ENCODE results near the gene CCDC92B.
"Not testable (repeated sequence)": the region's sequence is repeated elsewhere in the genome, so short reads cannot be mapped to it uniquely, and the experiment has no call there.

The CCDC92B gene

GRCh38 chr17:2749058-2749783 lies at the start of gene CCDC92B:
TSS of gene CCDC92B (minus strand) at chr17:2749652. CDS start at chr17:2735145, 14,507 bp downstream.
- no peak for DNase-seq (ENCODE audit: low read depth)

GRCh38 chr17:2798678-2799077 lies 49.2 kb upstream of the CCDC92B start:
- DNase-seq (ENCODE audit: low read depth): no peak

- no peak for DNase-seq (ENCODE audit: low read depth)
These were observed 48.7 kb upstream of the CCDC92B start for GRCh38 chr17:2798188-2798587.

GRCh38 chr17:2797637-2798036 lies 48.2 kb upstream of the CCDC92B start:
- no peak for DNase-seq (ENCODE audit: low read depth)

- no peak for DNase-seq (ENCODE audit: low read depth)
These were observed 47.8 kb upstream of the CCDC92B start for GRCh38 chr17:2797226-2797625.

- DNase-seq (ENCODE audit: low read depth): no peak
These were observed 47.0 kb upstream of the CCDC92B start, which contains the start of gene RAP1GAP2 for GRCh38 chr17:2796164-2797125. TSS of gene RAP1GAP2 (plus strand) at chr17:2796438. CDS start at chr17:2796528, 90 bp downstream.

- no peak for DNase-seq (ENCODE audit: low read depth)
These were observed 46.1 kb upstream of the CCDC92B start for GRCh38 chr17:2795441-2796163.

GRCh38 chr17:2794111-2794803 lies 44.8 kb upstream of the CCDC92B start:
- no peak for DNase-seq (ENCODE audit: low read depth)

- no peak for DNase-seq (ENCODE audit: low read depth)
These were observed 43.1 kb upstream of the CCDC92B start for GRCh38 chr17:2792366-2793169.

GRCh38 chr17:2789700-2790099 lies 40.2 kb upstream of the CCDC92B start:
- no peak for DNase-seq (ENCODE audit: low read depth)

GRCh38 chr17:2786176-2786881 lies 36.9 kb upstream of the CCDC92B start:
- peak; percentile 55 for DNase-seq (ENCODE audit: low read depth)

GRCh38 chr17:2785376-2785775 lies 35.9 kb upstream of the CCDC92B start:
- not testable (repeated sequence) for DNase-seq (ENCODE audit: low read depth)

GRCh38 chr17:2784864-2785263 lies 35.4 kb upstream of the CCDC92B start:
- no peak for DNase-seq (ENCODE audit: low read depth)

GRCh38 chr17:2783310-2784030 lies 34.0 kb upstream of the CCDC92B start:
- DNase-seq (ENCODE audit: low read depth): no peak

- no peak for DNase-seq (ENCODE audit: low read depth)
These were observed 32.6 kb upstream of the CCDC92B start for GRCh38 chr17:2782055-2782454.

- DNase-seq (ENCODE audit: low read depth): not testable (repeated sequence)
These were observed 32.1 kb upstream of the CCDC92B start for GRCh38 chr17:2781598-2781997.

- no peak for DNase-seq (ENCODE audit: low read depth)
These were observed 31.5 kb upstream of the CCDC92B start for GRCh38 chr17:2780931-2781454.

GRCh38 chr17:2780256-2780655 lies 30.8 kb upstream of the CCDC92B start:
- no peak for DNase-seq (ENCODE audit: low read depth)

GRCh38 chr17:2779545-2779944 lies 30.1 kb upstream of the CCDC92B start:
- DNase-seq (ENCODE audit: low read depth): no peak

Data from GM04504 (cell line).